Smooth muscle cell of the brain vasculature (primary cell): Measurements from ENCODE around the gene TRABD2B.

Experiments used
- DNase-seq: peaks from one replicate; pipeline ENCODE4 v3.0.0-alpha.2; 2012; ENCODE audit warnings: low read depth, low spot score

Gene TRABD2B

GRCh38 chr1:47936916-47937551 lies 60.2 kb downstream of the TRABD2B start:
- no peak for DNase-seq

DNA sequence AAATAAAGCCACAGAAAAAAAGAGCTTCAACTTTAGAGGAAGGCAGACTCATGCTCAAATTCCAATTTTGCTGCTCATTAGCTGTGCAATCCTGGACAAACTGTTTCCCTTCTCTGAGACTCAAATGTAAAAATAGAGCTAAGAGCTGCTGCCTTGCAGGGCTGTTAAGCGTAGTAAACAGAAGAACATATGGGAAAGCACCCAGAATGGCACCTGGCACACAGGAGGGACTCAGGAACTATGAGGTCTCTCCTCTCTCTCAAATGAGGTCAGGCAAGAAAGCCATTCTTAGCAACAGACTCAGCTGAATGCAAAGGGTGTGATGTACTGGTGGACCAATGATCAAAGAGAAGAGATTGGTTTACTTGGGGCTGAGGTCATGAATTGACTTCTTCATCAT lies 61.3 kb downstream of the TRABD2B start:
- DNase-seq, result no peak

GRCh38 chr1:47935163-47935562 lies 62.0 kb downstream of the TRABD2B start:
- no peak for DNase-seq

DNA sequence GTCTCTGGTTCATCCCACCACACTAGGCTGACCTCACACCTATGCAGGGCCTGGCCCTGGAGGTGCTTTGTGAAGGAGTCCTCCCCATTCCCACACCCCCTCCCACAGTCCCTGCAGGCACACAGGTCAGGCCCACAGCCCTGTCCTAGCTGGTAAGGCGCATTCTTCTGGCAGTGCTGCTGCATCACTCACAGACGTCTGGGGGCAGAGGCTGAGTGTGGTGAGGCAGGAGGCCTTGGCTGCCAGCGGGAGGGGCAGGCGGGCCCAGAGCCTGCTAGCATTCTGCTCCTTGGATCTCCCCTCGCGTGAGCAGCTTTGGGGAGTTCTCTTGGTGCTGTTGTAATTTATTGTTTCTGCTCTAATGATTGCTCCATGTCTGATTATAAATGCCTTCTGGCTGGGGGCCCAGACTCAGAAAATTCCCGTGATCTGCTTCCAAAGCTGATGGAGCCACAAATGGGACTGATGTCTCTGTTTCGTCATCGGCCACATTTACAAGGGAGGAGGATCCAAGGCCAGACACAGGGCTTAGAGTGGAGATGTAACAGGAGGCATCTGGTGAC lies 62.9 kb downstream of the TRABD2B start:
- no peak for DNase-seq

GRCh38 chr1:47932743-47933142 lies 64.4 kb downstream of the TRABD2B start:
- no peak for DNase-seq

DNA sequence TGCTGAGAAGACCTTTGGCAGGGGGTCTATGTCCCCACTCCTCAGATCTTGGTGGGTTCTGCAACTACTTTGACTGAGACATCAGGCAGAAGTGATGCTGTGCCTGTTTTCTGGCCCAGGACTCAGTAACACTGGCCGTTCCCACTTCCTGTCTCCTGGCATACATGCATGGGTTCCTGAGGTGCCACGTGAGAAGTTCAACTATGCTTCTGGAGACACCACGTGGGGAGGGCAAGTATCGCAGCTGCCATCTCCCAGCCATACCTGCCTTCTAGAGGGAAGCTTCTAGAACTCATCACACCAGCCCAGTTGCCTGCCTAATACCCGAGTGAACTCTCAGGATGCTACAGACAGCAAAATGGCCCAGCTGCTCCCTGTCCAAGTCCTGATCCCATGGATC lies 65.8 kb downstream of the TRABD2B start:
- DNase-seq, result no peak

- DNase-seq, result no peak
Measured at GRCh38 chr1:47930210-47930840, 66.9 kb downstream of the TRABD2B start.

GRCh38 chr1:47927165-47927564 lies 70.0 kb downstream of the TRABD2B start:
- DNase-seq, result no peak

DNA sequence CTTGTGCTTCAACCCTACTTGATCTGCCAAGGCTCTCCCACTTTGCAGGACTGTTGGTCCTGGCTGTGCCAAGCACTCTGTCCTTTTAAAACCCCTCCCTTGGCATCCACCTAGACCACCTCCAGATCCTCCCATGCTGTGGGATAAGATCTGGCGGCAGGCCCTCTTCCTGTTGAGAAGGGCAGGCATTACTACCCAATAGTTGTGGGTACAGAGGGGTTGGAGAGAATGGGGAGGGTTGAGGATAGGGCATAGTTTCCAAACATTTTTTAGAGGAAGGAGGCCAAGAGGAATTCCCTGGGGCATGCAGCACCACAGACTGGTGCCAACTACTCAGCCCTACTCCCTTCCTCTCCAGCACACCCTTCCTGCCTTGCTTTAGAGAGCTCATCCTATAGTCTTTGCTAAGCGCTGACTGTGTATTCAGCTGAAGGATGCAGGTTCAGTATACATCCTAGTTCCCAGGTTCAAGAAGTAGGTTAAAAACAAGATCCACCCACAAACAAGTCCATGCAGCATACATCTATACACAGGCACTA lies 70.7 kb downstream of the TRABD2B start:
- no peak for DNase-seq

GRCh38 chr1:47924270-47925048 lies 72.7 kb downstream of the TRABD2B start:
- no peak for DNase-seq

DNA sequence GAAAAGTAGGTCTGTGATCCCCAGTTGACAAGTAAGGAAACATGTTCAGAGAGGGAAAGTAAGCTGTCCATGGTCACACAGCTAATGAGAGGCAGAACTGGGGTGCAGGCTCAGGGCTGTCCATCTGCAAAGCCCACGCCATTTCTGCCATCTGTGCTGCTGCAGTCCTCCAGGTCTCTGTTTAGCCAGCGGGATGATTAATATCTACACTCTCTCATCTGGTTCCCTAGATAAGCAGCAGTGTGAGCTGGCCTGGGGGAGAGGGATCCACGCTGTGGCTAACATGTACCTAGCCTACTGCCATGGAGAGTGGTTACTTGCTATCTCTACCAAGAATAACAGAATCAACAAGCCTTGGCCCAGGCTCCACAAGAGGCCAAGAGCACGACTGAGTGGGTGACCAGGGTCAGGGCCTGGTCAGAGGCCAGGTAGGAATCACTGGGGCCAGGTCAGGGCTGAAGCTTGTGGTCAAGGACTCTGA lies 75.2 kb downstream of the TRABD2B start:
- DNase-seq, result no peak

- no peak for DNase-seq
Measured at GRCh38 chr1:47919113-47919833, 77.9 kb downstream of the TRABD2B start.

DNA sequence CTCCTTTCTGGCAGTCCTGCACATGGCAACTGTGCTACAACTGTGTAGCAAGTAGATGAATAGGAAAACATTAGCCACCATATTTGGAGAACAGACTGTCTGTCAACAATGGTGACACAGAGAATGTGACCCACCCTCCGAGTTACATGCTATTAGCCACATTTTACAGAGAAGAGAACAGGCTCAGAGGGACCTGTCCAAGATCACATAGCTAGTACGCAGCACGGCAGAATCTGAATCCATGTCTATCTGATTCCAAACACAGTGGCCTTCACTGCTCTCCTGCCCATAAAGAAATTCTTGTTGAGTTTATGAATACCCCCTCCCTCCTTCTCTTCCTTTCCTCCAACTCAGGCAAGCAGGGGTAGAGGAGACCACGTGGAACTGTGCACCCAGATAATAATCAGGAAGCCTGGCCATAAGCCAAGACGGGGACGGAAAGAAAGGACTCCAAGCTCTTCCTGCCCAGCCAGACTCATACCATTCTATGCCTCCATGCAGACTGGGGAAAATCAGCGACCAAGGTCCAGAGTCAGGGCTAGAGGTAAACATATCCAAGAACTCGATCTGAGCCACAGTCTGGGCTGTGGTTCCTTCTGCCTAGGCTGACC lies 78.8 kb downstream of the TRABD2B start:
- no peak for DNase-seq

- no peak for DNase-seq
Measured at GRCh38 chr1:47917687-47918086, 79.5 kb downstream of the TRABD2B start.

DNA sequence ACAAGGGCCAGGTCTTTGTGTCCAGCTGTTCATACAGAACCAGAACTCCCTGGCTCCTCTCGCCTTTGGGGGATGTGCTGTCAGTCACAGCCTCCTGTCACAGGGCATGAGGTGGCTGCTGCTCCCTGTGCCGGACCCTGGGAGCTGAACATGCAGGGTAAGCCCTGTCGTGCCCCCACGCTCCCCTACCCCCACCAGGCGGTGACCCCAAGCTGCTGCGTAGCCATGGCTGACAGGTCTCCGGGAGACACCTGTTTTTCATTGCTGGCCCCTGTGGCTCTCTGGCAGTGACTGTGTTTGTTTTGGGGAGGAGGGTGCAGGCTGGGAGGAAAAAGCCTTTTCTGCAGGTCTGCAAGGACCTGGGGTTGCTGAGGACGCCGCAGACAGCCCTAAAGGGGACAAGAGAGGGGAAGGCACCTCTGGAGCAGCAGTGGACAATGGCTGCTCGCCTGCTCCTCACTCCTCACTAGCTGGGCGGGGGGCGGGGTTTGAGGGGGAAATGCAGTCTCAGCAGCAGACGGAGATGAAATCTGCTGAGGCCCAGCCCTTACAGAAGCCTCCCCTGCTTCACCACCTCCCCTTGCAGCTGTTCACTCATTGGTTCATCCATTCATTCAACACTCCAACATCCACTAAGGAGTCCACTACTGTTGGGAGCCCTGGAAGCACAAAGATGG lies 81.4 kb downstream of the TRABD2B start:
- DNase-seq, result no peak

DNA sequence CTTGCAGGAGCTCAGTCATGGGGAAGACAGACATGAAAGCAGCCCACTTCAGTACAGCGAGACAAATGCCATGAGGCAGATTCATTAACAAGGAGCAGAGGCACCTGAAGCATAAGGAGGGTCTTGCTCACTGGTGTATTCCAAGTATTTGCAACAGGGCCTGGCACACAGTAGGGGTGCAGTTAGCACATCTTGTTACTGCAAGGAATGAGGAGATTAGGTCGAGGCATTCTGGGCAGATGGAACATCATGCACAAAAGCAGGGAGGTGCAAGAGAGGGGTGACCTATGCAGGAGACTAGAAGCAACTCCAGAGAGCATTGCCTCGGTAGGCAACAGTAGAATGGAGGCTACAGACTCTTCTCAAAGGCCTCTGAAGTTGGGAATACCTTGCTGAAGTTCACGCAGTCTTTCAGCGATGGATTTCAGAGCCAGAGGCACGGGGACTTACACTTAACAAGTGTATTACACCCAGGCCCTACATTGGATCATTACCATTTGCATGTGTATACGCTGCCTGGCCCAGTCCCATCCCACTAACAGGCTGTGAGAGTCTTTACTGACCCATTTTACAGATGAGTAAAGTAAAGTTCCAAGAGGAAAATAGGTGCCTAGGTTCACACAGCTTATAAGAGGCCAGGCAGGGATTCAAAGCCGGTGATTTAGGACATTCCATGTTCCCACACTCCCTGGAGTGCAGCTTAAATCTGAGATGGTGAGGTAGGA lies 82.1 kb downstream of the TRABD2B start:
- no peak for DNase-seq

GRCh38 chr1:47914218-47914938 lies 82.8 kb downstream of the TRABD2B start:
- no peak for DNase-seq

GRCh38 chr1:47913225-47913823 lies 83.9 kb downstream of the TRABD2B start:
- no peak for DNase-seq

DNA sequence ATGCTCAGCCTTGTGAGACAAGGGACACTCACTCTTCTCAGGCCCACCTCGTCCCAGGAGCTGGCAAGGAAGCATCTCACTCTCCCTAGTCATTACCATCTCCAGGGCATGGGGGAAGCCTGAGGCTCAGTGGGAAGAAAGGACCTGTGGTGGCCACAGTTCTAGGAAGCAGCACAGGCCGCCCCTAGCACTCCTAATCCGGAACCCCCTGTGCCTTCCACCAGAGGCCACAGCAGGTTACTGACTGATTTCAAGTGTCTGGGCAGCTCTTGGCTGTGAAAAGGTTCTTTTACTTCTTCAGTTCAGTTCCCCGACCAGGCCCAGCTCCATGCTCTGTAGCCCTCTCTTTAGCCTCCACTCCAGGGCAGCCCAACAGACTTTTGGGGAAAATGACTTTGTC lies 84.4 kb downstream of the TRABD2B start:
- DNase-seq, result no peak
